Heart right ventricle (tissue), 16 donors: ENCODE data around the gene ELF3. TPM values are rescaled to one million over a fixed set of nuclear protein-coding genes. Genes with fewer than 3 reads are reported as not detected.

Experiments used
- ATAC-seq, 8 donors: fragments of 200-7000 bp; cut with Tn5 transposase; one replicate each; pipeline ENCODE4 v1.9.1; 2020; ENCODE audit warnings: mild to moderate bottlenecking in 8 of 8, moderate library complexity in 8 of 8, moderate number of reproducible peaks in 1 of 8
- DNase-seq, 2 donors: peaks; one replicate each; pipeline ENCODE4 v3.0.0-alpha.2; 2020
- H3K27ac ChIP-seq, 10 donors: fragments of 200-600 bp; sonication (generic) in 2 of 10; one replicate each; pipeline versions ENCODE4 v1.5.0 to v1.8.0; 2020 to 2022; ENCODE audit warnings: mild to moderate bottlenecking in 3 of 10
- H3K27me3 ChIP-seq, 7 donors: fragments of 200-600 bp; one replicate each; pipeline ENCODE4 v1.8.0; 2021 to 2022; ENCODE audit warnings: mild to moderate bottlenecking in 2 of 7
- H3K36me3 ChIP-seq, 9 donors: fragments of 200-600 bp; sonication (generic) in 1 of 9; one replicate each; pipeline versions ENCODE4 v1.5.0 to v1.8.0; 2020 to 2022; ENCODE audit warnings: mild to moderate bottlenecking in 2 of 9
- H3K4me1 ChIP-seq, 9 donors: fragments of 200-600 bp; sonication (generic) in 1 of 9; one replicate each; pipeline versions ENCODE4 v1.5.0 to v1.8.0; 2020 to 2022; ENCODE audit warnings: mild to moderate bottlenecking in 4 of 9
- H3K4me3 ChIP-seq, 10 donors: fragments of 200-600 bp; sonication (generic) in 2 of 10; one replicate each; pipeline versions ENCODE4 v1.5.0 to v1.8.0; 2020 to 2022; ENCODE audit warnings: mild to moderate bottlenecking in 7 of 10, moderate library complexity in 2 of 10
- H3K9me3 ChIP-seq, 11 donors: fragments of 200-600 bp in 10 of 11; sonication (generic) in 2 of 11; one replicate each; pipeline versions ENCODE4 v1.5.0 to v1.8.0; 2013 to 2022; ENCODE audit warnings: mild to moderate bottlenecking in 2 of 11, control low read depth in 1 of 11, moderate library complexity in 1 of 11
- WGBS, 2 donors: extraction: QIAGEN DNeasy Blood & Tissue Kit; methylation state at CpG; one replicate each; pipeline ENCODE4 v1.1.7; 2013; ENCODE audit warnings: inconsistent platforms in 1 of 2; 5-methylcytosine and 5-hydroxymethylcytosine counted together
- intact Hi-C, 10 donors: fragments of 100-400 bp; cut with DNase I; formaldehyde crosslinking; loops; one replicate each; pipeline versions ENCODE4 v1.11.1 to v1.14.2; 2022
- polyA plus RNA-seq, 2 donors: library from polyadenylated mRNA; stranded (reverse); fragments of 200-250 nt; gene quantifications; one replicate each; pipeline ENCODE4 v1.2.3, GENCODE V29; 2013
- total RNA-seq, 10 donors: library from RNA; stranded (reverse); fragmentation: NEBNext Ultra II Directional in 3 of 10; extraction: Animal tissue kit (Norgen Biotek cat#: 25700) in 3 of 10; gene quantifications; one replicate each; pipeline versions ENCODE4 v1.2.1 to v1.2.4, GENCODE V29; 2021 to 2023
- TF ChIP-seq, protein P1 (sequence below), 9 donors: fragments of 200-600 bp; sonication (generic) in 2 of 9; IDR thresholded peaks; one replicate each; pipeline versions ENCODE4 v1.5.0 to v1.8.0; 2021 to 2022; ENCODE audit warnings: antibody characterized with exemption in 9 of 9, mild to moderate bottlenecking in 5 of 9, moderate library complexity in 1 of 9
- donor health status: Arrhythmogenic right ventricular cardiomyopathy.
- donor health status: ischemic (EF 13 %, LVEDD 7.1; RV severe dilation, severe dysfunction).
- donor health status: healthy with polysubstance abuse.
- donor health status: DM: no; HTN: yes; CAD: no.
- donor health status: DM: no; HTN: no; CAD: no.
- donor health status: ischemic (EF 25% LVEDD 6.9; RV normal size, moderate dysfunction).
- donor health status: ischemic (EF 25% LVEDD 5.7; RV mildly dilated, moderate dysfunction).
- donor health status: healthy.
- donor health status: DM: yes; HTN: yes; CAD: no.
- donor health status: Ischemic cardiomyopathy.
- donor health status: ischemic (EF 35%, LVEDD 5.7; RV mildly dilated, moderate dysfunction).
- donor health status: nonischemic (EF 11% LVEDD 7.7; RV severe dilation, severe dysfunction).
- donor health status: DM: yes; HTN: yes; CAD: no.
- donor health status: PGD.
- donor health status: ischemic (EF 29% LVEDD 5.4; RV normal size, mild dysfunction).
- donor health status: nonischemic (EF 23%, LVEDD 6.1; RV moderate dilation, normal function).

Gene ELF3
- total and polyA plus RNA-seq, 12 donors, result 0.09 to 255 (median 1.4) TPM; not detected in 2

DNA sequence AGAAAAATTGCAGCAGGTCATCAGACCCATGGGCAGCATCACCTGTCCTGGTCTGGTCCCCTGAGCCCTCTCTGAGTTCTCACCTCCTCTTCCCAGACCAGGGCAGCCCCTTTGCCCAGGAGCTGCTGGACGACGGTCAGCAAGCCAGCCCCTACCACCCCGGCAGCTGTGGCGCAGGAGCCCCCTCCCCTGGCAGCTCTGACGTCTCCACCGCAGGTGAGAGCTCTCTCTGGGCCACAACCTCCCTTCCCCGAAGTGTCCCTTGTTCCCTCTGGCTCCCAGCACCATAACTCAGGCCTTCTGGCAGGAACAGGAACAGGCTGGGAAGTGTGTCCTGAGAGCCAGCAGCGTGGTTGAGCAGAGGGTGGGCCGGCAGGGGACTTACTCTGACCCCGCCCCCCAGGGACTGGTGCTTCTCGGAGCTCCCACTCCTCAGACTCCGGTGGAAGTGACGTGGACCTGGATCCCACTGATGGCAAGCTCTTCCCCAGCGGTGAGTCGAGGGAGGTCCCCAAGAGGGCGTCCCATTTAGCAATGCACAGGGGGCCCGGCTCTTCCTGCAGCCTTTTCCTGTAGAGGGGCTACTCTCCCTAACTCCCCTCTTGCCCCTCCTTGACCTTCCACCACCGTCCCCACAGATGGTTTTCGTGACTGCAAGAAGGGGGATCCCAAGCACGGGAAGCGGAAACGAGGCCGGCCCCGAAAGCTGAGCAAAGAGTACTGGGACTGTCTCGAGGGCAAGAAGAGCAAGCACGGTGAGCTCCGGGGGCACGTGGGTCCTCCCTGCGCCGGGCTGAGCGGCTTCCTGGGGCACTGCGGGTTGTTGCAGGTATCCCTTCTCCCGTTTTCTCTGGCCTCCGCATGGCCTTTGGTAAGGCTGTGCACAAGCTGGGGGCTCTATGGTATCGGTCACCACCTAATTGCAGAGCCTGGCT lies 2.4 kb downstream of the ELF3 start:
- H3K36me3 ChIP-seq, result peaks cover 0 to 11% (median 0%) of the 10 kb centered on the region in 9 donors
- peaks cover 0 to 14% (median 5%) of the 10 kb centered on the region in 9 donors for H3K4me1 ChIP-seq
- ATAC-seq (no peak), DNase-seq (no peak)
- H3K4me3 ChIP-seq, result no peak overlapping the region
- intact Hi-C loops, result no loop called here
- peaks cover 0 to 4% (median 0%) of the 10 kb centered on the region in 7 donors for H3K27me3 ChIP-seq
- 85 to 86% methylated on average over 35 of the region's 35 CpGs for WGBS, 2 donors
- H3K9me3 ChIP-seq, result no peaks in the 10 kb centered on the region
- no peak overlapping the region for H3K27ac ChIP-seq
- TF ChIP-seq, protein P1, sequence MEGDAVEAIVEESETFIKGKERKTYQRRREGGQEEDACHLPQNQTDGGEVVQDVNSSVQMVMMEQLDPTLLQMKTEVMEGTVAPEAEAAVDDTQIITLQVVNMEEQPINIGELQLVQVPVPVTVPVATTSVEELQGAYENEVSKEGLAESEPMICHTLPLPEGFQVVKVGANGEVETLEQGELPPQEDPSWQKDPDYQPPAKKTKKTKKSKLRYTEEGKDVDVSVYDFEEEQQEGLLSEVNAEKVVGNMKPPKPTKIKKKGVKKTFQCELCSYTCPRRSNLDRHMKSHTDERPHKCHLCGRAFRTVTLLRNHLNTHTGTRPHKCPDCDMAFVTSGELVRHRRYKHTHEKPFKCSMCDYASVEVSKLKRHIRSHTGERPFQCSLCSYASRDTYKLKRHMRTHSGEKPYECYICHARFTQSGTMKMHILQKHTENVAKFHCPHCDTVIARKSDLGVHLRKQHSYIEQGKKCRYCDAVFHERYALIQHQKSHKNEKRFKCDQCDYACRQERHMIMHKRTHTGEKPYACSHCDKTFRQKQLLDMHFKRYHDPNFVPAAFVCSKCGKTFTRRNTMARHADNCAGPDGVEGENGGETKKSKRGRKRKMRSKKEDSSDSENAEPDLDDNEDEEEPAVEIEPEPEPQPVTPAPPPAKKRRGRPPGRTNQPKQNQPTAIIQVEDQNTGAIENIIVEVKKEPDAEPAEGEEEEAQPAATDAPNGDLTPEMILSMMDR (IDR thresholded peaks at IDR 0.05), result no peak

DNA sequence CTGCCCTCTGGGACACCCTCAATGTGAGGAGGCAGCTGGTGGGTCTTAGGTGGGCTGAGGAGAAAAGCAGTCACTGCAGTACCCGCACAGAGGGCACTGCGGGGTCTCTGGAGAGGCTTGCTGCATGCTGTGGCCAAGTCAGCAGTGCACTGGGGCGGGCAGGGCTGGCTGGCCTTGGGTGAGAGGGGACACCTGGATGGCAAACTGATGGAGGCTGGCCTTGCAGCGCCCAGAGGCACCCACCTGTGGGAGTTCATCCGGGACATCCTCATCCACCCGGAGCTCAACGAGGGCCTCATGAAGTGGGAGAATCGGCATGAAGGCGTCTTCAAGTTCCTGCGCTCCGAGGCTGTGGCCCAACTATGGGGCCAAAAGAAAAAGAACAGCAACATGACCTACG lies 3.2 kb downstream of the ELF3 start:
- H3K27ac ChIP-seq, result no peak overlapping the region
- H3K36me3 ChIP-seq, result peaks cover 0 to 6% (median 0%) of the 10 kb centered on the region in 9 donors
- 95 to 97% methylated on average over 12 of the region's 12 CpGs for WGBS, 2 donors
- H3K9me3 ChIP-seq, result no peaks in the 10 kb centered on the region
- peaks cover 0 to 18% (median 7%) of the 10 kb centered on the region in 9 donors for H3K4me1 ChIP-seq
- H3K27me3 ChIP-seq, result peaks cover 0 to 10% (median 0%) of the 10 kb centered on the region in 7 donors
- TF ChIP-seq, protein P1 (IDR thresholded peaks at IDR 0.05), result no peak
- ATAC-seq (no peak), DNase-seq (no peak)
- H3K4me3 ChIP-seq, result no peak overlapping the region
- intact Hi-C loops, result no loop called here

DNA sequence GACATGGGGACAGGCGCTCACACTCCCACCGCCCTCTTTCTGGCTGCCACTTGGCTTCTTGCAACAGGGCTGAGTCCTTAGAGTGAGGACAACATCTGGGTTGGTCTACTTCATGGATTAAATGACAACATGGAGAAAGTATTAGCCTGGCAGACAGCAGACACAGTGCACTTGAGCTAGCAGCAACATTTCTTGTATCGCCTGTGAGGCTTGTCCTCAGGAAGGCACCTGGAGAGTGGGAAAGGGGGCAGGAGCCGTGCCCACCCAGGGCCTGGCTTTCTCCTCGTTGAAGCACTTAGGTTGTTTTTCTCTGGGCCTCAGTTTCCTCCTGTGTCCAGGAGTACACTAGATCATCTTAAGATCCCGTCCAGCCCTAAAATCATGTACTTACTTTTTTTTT lies 3.7 kb downstream of the ELF3 start:
- no peak for DNase-seq
- peaks cover 0 to 18% (median 7%) of the 10 kb centered on the region in 9 donors for H3K4me1 ChIP-seq
- no peaks in the 10 kb centered on the region for H3K9me3 ChIP-seq
- H3K27ac ChIP-seq, result no peak overlapping the region
- no peak for ATAC-seq
- H3K36me3 ChIP-seq, result peaks cover 0 to 6% (median 0%) of the 10 kb centered on the region in 9 donors
- H3K4me3 ChIP-seq, result no peak overlapping the region
- peaks cover 0 to 10% (median 0%) of the 10 kb centered on the region in 7 donors for H3K27me3 ChIP-seq
- intact Hi-C loops, result no loop called here
- WGBS, 2 donors, result 91 to 95% methylated on average over 6 of the region's 6 CpGs
- TF ChIP-seq, protein P1 (IDR thresholded peaks at IDR 0.05), result no peak

DNA sequence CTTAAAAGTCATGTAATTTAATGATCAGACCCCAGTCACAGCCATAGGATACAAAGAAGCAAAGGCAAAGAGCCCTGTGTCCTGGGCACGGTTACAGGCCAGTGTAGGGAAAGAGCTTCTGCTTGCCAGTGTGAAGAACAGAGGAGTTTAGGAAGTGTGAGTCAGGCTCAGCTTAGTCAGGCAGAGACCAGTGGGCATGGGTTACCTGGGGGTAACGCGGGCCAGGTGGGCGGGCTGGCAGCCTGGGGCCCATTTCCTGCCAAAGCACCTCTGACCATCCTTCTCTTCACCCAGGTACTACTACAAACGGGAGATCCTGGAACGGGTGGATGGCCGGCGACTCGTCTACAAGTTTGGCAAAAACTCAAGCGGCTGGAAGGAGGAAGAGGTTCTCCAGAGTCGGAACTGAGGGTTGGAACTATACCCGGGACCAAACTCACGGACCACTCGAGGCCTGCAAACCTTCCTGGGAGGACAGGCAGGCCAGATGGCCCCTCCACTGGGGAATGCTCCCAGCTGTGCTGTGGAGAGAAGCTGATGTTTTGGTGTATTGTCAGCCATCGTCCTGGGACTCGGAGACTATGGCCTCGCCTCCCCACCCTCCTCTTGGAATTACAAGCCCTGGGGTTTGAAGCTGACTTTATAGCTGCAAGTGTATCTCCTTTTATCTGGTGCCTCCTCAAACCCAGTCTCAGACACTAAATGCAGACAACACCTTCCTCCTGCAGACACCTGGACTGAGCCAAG lies 4.7 kb downstream of the ELF3 start:
- intact Hi-C loops, result no loop called here

More for the DNA sequence above, 4.7 kb downstream of the ELF3 start:
- ATAC-seq (no peak), DNase-seq (no peak)
- Histone ChIP-seq H3K36me3 (peaks cover 0 to 6% (median 0%) of the 10 kb centered on the region in 9 donors), H3K27me3 (peaks cover 0 to 10% (median 0%) of the 10 kb centered on the region in 7 donors), H3K9me3 (no peaks in the 10 kb centered on the region), H3K4me1 (peaks cover 0 to 12% (median 2%) of the 10 kb centered on the region in 9 donors), H3K27ac (no peak overlapping the region), H3K4me3 (no peak overlapping the region)
- WGBS, 2 donors, result 87 to 89% methylated on average over 17 of the region's 17 CpGs
- TF ChIP-seq, protein P1 (IDR thresholded peaks at IDR 0.05), result no peak
